GM12878 (cell line): ENCODE measurements around the gene PHLDA3. TPM values are rescaled to one million over a fixed set of nuclear protein-coding genes. Genes with fewer than 3 reads are reported as not detected.

ENCODE experiments used
- ATAC-seq: fragments of 200-7000 bp; cut with Tn5 transposase; 3 replicates; pipeline ENCODE4 v1.9.1; 2020; ENCODE audit warnings: mild to moderate bottlenecking, moderate library complexity
- BruUV-seq: library from RNA; stranded (reverse); fragments of 400-500 nt; replicated peaks from 2 replicates; lab custom pipeline; 2021; lab: Mats Ljungman, UMichigan
- CTCF ChIA-PET: fragments of 300-600 bp; sonication (Branson Sonifier 250); formaldehyde crosslinking; extraction: SDS; loops from one replicate; lab custom pipeline; 2021; ENCODE audit warnings: inconsistent platforms; lab: Yijun Ruan, JAX
- POLR2A ChIA-PET: fragments of 350-600 bp; formaldehyde crosslinking; extraction: SDS; loops from one replicate; lab custom pipeline; 2021; ENCODE audit warnings: inconsistent platforms; lab: Charles Lee
- RAD21 ChIA-PET: fragments of 300-600 bp; sonication (Branson Sonifier 250); formaldehyde crosslinking; loops from one replicate; lab custom pipeline; 2023; ENCODE audit warnings: antibody characterized with exemption; ENCODE audit not compliant: unreplicated experiment; lab: Charles Lee
- SMC1A ChIA-PET: fragments of 300-600 bp; sonication (Branson Sonifier 250); formaldehyde crosslinking; loops from one replicate; lab custom pipeline; 2023; ENCODE audit not compliant: unreplicated experiment, uncharacterized antibody; lab: Charles Lee
- DNase-seq: peaks from one replicate; pipeline ENCODE4 v3.0.0-alpha.2; 2011; ENCODE audit warnings: low read depth, low spot score
- FAIRE-seq: peaks from 3 replicates; lab custom pipeline; 2011; peaks lifted over from hg19 to GRCh38; lab: Jason Lieb, UNC
- H2AFZ ChIP-seq: 2 replicates; pipeline ENCODE4 v1.6.0; 2011; ENCODE audit warnings: low read depth, low read length, control low read depth; ENCODE audit not compliant: control insufficient read depth
- H3K27ac ChIP-seq: 2 replicates; pipeline ENCODE4 v1.5.1; 2011; ENCODE audit warnings: control low read depth; ENCODE audit not compliant: control insufficient read depth, insufficient read depth
- H3K27me3 ChIP-seq, 2 experiments: replicated peaks in 1 of 2; 2 replicates each; pipeline versions ENCODE4 v1.6.0 to v1.6.1; 2011; ENCODE audit warnings: low read length in 1 of 2; ENCODE audit not compliant: control insufficient read depth in 2 of 2, insufficient read depth in 2 of 2
- H3K36me3 ChIP-seq, 2 experiments: 2 replicates each; pipeline ENCODE4 v1.5.1; 2011; ENCODE audit warnings: low read length in 1 of 2; ENCODE audit not compliant: control insufficient read depth in 2 of 2, insufficient read depth in 2 of 2
- H3K4me1 ChIP-seq: 2 replicates; pipeline ENCODE4 v1.6.1; 2011; ENCODE audit warnings: mild to moderate bottlenecking, low read length, moderate library complexity, mixed read lengths; ENCODE audit not compliant: control insufficient read depth, insufficient read depth
- H3K4me2 ChIP-seq: 2 replicates; pipeline ENCODE4 v1.6.0; 2011; ENCODE audit warnings: control low read depth; ENCODE audit not compliant: control insufficient read depth, insufficient read depth
- H3K4me3 ChIP-seq: fragments of 200-600 bp; sonication (generic); 2 replicates; pipeline ENCODE4 v1.5.1; 2016
- H3K79me2 ChIP-seq: 2 replicates; pipeline ENCODE4 v1.6.0; 2011; ENCODE audit warnings: low read length; ENCODE audit not compliant: control insufficient read depth, insufficient read depth
- H3K9ac ChIP-seq: 2 replicates; pipeline ENCODE4 v1.8.0; 2011; ENCODE audit warnings: low read length, control low read depth, mixed read lengths; ENCODE audit not compliant: control insufficient read depth, insufficient read depth
- H3K9me3 ChIP-seq: replicated peaks from 3 replicates; pipeline ENCODE4 v1.5.1; 2011; ENCODE audit warnings: mild to moderate bottlenecking, low read length; ENCODE audit not compliant: control insufficient read depth, insufficient read depth
- H4K20me1 ChIP-seq: 2 replicates; pipeline ENCODE4 v1.6.0; 2011; ENCODE audit not compliant: control insufficient read depth, insufficient read depth
- CBX5 ChIP-seq: sonication (generic); IDR thresholded peaks from 2 replicates; pipeline ENCODE4 v1.6.1; 2016; ENCODE audit warnings: low read depth, moderate library complexity, mild to moderate bottlenecking, inconsistent platforms
- HDGF ChIP-seq: fragments of 450-650 bp; IDR thresholded peaks from 2 replicates; pipeline ENCODE4 v1.6.1; 2016; ENCODE audit warnings: antibody characterized with exemption
- MTA2 ChIP-seq: fragments of 450-650 bp; IDR thresholded peaks from 2 replicates; pipeline ENCODE4 v1.6.1; 2016; ENCODE audit warnings: low read depth, mild to moderate bottlenecking, moderate library complexity
- RBBP5 ChIP-seq: fragments of 200-600 bp; sonication (generic); conservative IDR thresholded peaks from 2 replicates; pipeline ENCODE4 v1.6.1; 2016
- SIN3A ChIP-seq: IDR thresholded peaks from 2 replicates; pipeline ENCODE4 v1.6.1; 2012; ENCODE audit warnings: low read depth, low read length, improper control_type of control experiment
- WGBS: methylation state at CpG from one replicate; pipeline ENCODE4 v1.1.6; 2016; ENCODE audit warnings: low lambda C conversion rate; ENCODE audit not compliant: insufficient replicate concordance, insufficient coverage; ENCODE audit errors: missing lambda C conversion rate; 5-methylcytosine and 5-hydroxymethylcytosine counted together
- in situ Hi-C: fragments of 300-500 bp; cut with MboI; formaldehyde crosslinking; loops from 9 replicates; pipeline ENCODE4 v1.14.3; 2018; ENCODE audit warnings: mixed read lengths
- intact Hi-C: fragments of 100-400 bp; cut with micrococcal nuclease; formaldehyde crosslinking; loops from one replicate; pipeline ENCODE4 v1.14.2; 2022; ENCODE audit not compliant: unreplicated experiment
- polyA plus RNA-seq, 11 experiments: library from polyadenylated mRNA; depleted of rRNA in 4 of 11; unstranded in 6 of 11; stranded (reverse) in 5 of 11; fragments of >200 nt; fragmentation: Nextera tagmentation in 4 of 11; fragmentation: Illumina TruSeq in 1 of 11; extraction: Ambion mirVana in 4 of 11; extraction: Trizol in 1 of 11; gene quantifications; 1 replicate in 1 of 11; 2 replicates in 10 of 11; pipeline versions ENCODE4 v1.2.1 to v1.2.3, GENCODE V29; 2011 to 2016; ENCODE audit warnings: inconsistent platforms in 2 of 11, missing spikeins in 2 of 11, low read depth in 1 of 11
- total RNA-seq, 4 experiments: library from RNA; depleted of rRNA in 3 of 4; stranded (reverse); fragments of >200 nt in 3 of 4; fragmentation: Illumina TruSeq in 1 of 4; extraction: Trizol in 1 of 4; gene quantifications; 2 replicates each; pipeline versions ENCODE4 v1.2.1 to v1.2.3, GENCODE V29; 2013 to 2021
- TF ChIP-seq, protein P1 (sequence below): fragments of 450-650 bp; IDR thresholded peaks from 2 replicates; pipeline ENCODE4 v1.6.1; 2016; ENCODE audit warnings: mild to moderate bottlenecking

PHLDA3 gene
- total and polyA plus RNA-seq, 10 of the 15 experiments (the other 5 are each of a cell fraction or from before 2014, with no cell fraction given), result 0.60 to 57.4 (median 21.8) TPM

DNA sequence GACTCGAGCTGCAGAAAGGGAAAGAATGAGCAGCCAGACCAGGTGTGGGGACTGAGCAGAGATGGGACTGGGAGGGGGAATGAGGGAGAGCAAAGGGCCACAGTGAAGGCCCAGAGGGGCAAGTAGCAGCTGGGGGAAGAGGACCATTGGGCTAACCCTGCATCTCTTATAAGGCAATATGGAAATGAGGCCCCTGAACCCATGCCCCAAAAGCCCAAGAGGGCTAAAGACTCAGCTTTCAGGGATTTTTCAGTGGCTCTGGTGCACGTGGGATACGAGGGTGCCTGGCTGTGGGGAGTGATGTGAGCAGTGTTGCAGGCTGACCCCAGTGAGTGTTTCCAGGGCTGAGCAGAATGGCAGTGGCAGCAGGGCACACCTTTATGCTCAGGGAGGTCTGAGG lies 47.0 kb downstream of the PHLDA3 start:
- Histone ChIP-seq H3K79me2 (no peaks in the 10 kb centered on the region), H4K20me1 (no peaks in the 10 kb centered on the region), H3K9me3 (no peaks in the 10 kb centered on the region; the same call in 2 of the 3 replicates), H3K27ac (no peak overlapping the region), H2AFZ (no peak overlapping the region), H3K27me3 (no peaks in the 10 kb centered on the region; a peak in 1 of 4 replicates), H3K4me2 (no peak overlapping the region), H3K4me1 (peaks cover 12% of the 10 kb centered on the region), H3K36me3 (no peaks in the 10 kb centered on the region), H3K9ac (no peak overlapping the region), H3K4me3 (no peak overlapping the region)
- RAD21 ChIA-PET, result interaction anchor here (1.1 to 3.0 kb wide), 4 partner anchors 12 to 36 kb away, joined by 3 to 17 read pairs (median 8); no protein-coding TSS in a partner anchor
- DNase-seq (no peak), FAIRE-seq (no peak), ATAC-seq (no peak)
- BruUV-seq, result no TSS peak
- intact Hi-C loops (no loop called here), in situ Hi-C loops (no loop called here)
- no peak for TF ChIP-seq MTA2
- TF ChIP-seq SIN3A, result no peak
- no peak for TF ChIP-seq RBBP5
- no peak for TF ChIP-seq CBX5
- no peak for TF ChIP-seq HDGF
- TF ChIP-seq, protein P1, sequence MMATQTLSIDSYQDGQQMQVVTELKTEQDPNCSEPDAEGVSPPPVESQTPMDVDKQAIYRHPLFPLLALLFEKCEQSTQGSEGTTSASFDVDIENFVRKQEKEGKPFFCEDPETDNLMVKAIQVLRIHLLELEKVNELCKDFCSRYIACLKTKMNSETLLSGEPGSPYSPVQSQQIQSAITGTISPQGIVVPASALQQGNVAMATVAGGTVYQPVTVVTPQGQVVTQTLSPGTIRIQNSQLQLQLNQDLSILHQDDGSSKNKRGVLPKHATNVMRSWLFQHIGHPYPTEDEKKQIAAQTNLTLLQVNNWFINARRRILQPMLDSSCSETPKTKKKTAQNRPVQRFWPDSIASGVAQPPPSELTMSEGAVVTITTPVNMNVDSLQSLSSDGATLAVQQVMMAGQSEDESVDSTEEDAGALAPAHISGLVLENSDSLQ, result no peak
- POLR2A ChIA-PET, result interaction anchor here (0.5 kb wide), 1 partner anchor 34 kb away, joined by 3 read pairs; no protein-coding TSS in a partner anchor
- CTCF ChIA-PET, result interaction anchor here (0.7 to 5.0 kb wide), 6 partner anchors 12 to 60 kb away, joined by 3 to 25 read pairs (median 4); no protein-coding TSS in a partner anchor
- SMC1A ChIA-PET, result interaction anchor here (1.1 to 3.0 kb wide), 4 partner anchors 9 to 36 kb away, joined by 4 to 16 read pairs (median 9); no protein-coding TSS in a partner anchor
- 0% methylated on average over 3 of the region's 3 CpGs for WGBS
